ENCODE measurements around the gene SMURF2.
"Not testable (repeated sequence)": the region's sequence is repeated elsewhere in the genome, so short reads cannot be mapped to it uniquely, and the experiment has no call there.

The SMURF2 gene

GRCh38 chr17:64628641-64629040 lies 33.5 kb downstream of the SMURF2 start:
- DNase-seq, result no peak

GRCh38 chr17:64627797-64628196 lies 34.3 kb downstream of the SMURF2 start:
- DNase-seq, result no peak

GRCh38 chr17:64626827-64627226 lies 35.3 kb downstream of the SMURF2 start:
- DNase-seq, result no peak

GRCh38 chr17:64625541-64625940 lies 36.6 kb downstream of the SMURF2 start:
- DNase-seq, result no peak

GRCh38 chr17:64622931-64623654 lies 39.0 kb downstream of the SMURF2 start:
- DNase-seq, result no peak

DNA sequence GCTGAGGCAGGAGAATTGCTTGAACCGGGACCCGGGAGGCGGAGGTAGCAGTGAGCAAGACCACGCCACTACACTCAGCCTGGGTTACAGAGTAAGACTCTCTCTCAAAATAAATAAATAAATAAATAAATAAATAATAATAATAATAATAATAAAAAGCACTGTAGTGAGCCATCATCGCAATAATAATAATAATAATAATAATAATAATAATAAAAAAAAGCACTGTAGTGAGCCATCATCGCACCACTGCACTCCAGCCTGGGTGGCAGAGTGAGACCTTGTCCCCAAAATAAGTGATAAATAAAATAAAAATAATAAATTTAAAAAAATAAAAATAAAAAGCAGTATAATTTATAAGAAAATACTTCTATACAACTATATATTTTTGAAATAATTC lies 40.3 kb downstream of the SMURF2 start:
- DNase-seq, result no peak

DNA sequence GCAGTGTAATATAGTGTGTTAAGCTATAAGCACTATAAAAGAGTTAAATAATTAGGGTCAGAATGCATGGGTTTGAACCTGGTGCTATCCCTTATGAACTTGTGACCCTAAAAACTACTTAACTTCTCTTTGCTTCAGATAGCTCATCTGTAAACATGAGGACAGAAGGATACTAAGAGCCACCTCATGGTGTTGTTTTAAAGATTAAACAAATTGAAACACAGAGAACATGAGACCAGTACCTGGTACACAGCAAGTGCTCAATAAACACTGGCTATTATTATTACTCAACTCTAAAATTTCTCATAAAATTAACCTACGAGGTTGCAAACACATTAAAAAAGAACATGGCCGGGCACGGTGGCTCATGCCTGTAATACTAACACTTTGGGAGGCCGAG lies 43.3 kb downstream of the SMURF2 start:
- no peak for DNase-seq

DNA sequence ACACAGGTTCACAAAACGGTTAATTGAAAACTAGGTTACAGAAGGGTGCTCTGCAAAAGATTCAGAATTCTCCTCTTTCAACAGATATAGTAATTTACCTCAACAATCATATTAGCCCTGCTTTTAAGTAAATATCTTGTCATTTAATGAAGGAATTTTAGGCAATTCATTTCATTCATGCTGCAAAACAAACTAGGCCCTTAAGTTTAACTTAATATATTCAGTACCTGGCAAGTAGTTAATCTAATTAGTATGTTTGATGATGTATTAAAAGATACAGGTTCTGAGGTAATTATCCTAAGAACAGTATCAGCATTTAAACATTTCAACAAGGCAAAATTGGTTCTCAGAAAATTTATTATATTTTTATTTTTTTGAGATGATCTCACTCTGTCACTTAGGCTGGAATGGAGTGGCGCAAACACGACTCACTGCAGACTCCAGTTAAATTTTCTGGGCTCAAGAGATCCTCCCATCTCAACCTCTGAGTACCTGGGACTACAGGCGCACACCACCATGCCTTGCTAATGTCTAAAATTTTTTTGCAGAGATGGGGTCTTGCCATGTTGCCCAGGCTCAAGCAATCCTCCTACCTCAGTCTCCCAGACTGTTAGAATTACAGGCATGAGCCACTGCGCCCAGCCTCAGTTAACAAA lies 44.9 kb downstream of the SMURF2 start:
- DNase-seq, result no peak

- DNase-seq, result no peak
These were observed 47.0 kb downstream of the SMURF2 start for GRCh38 chr17:64615028-64615677.

GRCh38 chr17:64614266-64615027 lies 47.7 kb downstream of the SMURF2 start:
- DNase-seq, result no peak

DNA sequence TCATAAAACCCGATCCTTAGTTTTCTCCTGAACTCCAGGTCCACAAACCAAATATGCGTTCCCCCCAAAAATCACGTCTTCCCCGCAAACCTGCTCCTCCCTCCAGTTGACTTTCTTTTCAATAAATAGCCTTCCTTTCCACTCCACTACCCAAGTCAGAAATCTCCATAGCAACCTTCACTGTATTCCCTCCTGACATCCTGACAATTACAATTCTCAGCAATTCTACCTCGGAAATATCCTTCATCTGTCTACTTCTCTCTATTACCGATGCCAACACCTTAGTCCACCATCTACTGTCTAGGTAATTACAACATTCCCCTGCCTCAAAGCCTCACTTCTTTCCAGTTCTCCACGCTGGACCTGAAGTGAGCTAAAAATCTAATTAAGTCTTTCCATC lies 50.7 kb downstream of the SMURF2 start:
- no peak for DNase-seq

GRCh38 chr17:64610244-64610643 lies 51.9 kb downstream of the SMURF2 start:
- not testable (repeated sequence) for DNase-seq

DNA sequence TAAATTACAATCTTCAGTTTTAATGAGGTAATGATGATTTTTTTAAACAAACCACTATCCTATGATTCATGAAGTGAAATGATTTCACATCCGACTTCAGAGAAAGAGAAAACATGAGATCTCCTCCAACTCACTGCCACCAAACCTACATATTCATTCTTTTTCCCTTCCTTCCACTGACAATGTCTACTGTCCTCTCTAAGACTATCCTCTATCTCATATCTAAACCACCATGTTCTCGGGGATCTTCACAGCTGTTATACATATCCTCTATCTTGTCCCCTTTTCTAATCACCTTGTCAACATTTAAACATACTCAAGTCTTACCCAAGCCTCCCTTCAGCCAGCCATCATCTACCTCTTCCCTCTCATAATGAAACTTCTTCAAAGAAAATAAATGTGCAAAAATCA lies 53.5 kb downstream of the SMURF2 start:
- DNase-seq, result no peak

DNA sequence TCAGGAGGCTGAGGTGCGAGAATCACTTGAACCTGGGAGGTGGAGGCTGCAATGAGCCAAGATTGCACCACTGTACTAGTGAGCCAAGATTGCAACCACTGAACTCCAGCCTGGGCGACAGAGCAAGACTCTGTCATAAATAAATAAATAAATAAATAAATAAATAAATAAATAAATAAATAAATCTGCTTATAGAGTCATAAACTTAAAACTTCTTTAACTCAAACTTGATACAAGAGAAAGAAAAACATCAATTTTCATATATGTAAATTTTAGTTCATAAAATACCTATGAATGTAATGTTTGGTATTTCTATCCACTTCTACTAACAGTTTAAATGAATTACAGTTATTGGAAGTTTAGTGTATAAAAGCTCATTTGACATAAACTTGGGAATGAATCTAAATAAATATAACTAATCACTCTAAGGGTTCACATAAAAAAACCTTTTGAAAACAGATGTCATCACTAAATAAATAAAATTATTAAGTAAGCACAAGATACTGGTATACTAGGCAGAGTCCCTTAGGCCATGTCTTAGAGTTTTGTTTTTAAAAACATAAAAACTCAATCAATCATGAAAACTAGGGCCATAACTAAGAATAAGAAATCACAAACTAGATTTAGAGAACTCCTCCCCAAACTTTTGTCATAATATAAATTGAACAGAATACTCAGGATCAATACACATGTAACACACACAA lies 54.1 kb downstream of the SMURF2 start:
- DNase-seq, result no peak

GRCh38 chr17:64604532-64604931 lies 57.6 kb downstream of the SMURF2 start:
- not testable (repeated sequence) for DNase-seq

DNA sequence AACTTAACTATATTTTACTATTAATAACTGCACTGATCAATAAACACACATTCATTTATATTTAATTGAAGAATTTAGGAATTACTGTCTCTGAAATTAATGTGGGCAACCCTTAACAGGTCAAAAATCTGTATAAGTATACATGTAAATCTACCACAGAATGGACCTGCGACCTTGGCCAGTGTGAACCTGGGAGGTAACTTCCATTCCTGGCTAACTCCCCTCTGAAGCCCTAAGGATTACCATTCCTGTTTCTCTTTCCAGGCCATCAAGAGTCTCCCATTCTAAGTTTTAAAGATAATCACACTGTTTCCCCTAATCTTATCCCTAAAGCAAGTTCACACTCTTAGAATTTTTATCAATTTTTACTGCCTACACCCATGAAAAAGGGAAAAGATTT lies 58.1 kb downstream of the SMURF2 start:
- no peak for DNase-seq

DNA sequence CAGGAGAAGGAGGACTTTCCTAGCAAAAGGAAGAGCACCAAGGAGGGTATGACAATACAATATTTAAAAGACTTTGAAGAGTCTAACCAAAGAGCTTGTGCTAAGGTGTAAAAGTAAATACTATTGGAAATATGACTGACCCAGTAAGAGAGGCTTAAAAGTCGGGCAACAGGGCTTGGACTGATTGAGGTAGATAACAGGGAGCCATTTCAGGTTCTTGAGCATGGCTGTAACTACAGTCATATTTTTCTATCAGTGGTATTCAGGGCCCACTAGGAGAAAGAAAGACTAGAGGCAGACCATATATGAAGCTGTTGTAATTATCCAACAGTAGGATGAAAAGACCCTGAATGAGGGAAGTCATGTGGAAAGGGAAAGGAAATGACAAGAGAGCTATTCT lies 62.3 kb downstream of the SMURF2 start:
- no peak for DNase-seq

DNA sequence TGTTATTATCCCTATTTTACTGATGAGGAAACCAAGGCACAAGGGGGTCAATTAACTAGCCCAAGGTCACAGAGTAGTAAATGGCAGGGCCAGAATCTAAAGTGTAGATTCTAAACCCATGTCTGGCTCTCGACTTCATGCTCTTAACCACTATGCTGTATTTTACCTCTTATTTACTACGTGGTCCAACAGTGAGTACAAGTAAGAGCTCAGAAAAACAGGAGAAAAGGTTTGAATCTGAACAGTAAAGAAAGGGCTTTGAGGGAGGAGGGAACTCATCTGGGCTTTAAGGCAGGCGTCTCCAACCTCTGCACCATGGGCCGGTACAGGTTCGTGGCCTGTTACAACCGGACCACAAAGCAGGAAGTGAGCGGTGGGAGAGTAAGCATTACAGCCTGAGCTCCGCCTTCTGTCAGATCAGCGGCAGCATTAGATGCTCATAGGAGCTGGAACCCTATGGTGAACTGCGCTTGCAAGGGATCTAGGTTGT lies 62.9 kb downstream of the SMURF2 start:
- peak; percentile 7 for DNase-seq

DNA sequence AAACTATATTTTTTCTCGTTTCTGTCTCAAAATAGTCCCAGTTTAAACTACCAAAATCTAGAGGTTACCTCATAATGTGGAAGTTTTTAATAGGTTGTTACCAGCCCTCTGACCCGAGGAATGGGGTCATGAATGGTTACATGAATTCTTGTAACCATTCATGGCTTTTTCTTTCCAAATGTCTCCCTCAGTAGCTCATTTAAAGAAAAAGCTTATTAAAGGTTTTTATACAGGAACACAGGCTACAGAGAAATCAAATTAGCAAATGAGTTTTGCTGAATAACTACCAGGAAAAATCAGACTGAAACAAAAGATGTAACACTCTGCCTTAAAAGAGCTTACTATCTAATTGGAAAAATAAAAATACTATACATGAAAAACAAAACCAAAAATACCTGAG lies 63.4 kb downstream of the SMURF2 start:
- DNase-seq, result no peak

- DNase-seq, result no peak
These were observed 65.1 kb downstream of the SMURF2 start for GRCh38 chr17:64596988-64597387.

DNA sequence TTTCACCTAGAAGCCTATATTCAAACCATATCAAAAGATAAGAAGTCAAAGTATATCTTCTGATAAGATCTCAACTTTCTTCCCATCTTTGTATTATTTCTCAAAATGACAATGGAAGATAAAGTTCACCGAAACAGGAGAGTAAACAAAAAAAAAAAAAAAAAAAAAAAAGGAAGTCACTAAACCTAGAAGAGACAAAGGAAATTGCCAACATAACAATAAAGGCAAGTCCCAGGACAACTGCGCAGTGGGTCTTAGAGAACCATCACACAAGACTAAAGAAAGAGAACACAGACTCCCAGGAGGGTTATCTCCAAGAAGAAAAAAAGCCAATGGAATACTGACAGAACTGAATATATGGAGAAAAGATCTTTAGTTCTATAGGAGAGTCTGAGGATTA lies 65.7 kb downstream of the SMURF2 start:
- no peak for DNase-seq

GRCh38 chr17:64591944-64592343 lies 70.2 kb downstream of the SMURF2 start:
- no peak for DNase-seq

DNA sequence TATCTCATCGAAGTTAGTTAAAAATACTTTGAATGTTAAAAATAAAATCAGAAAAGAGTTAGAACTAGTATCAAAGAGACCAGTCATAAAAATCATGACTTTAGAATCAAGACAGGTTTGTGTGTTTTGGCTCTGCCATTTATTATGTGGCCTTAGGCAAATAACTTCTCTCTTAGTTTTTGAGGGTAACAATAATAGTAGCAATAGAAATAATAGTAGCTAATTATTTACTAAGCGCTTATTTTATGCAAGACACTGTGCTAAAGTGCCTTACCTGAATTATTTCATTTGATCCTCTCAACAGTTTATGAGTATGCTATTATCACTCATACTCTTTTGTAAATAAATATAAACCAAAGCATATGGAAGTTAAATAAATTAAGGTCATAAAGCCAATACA lies 77.0 kb downstream of the SMURF2 start:
- no peak for DNase-seq
